GM18951 (cell line): ENCODE data around the gene FRAS1.
"Not testable (repeated sequence)": the region's sequence is repeated elsewhere in the genome, so short reads cannot be mapped to it uniquely, and the experiment has no call there.

Experiments
- POLR2A ChIP-seq: IDR thresholded peaks from 4 replicates; pipeline ENCODE4 v1.6.1; 2011; ENCODE audit warnings: mild to moderate bottlenecking; ENCODE audit not compliant: insufficient read length, insufficient read depth; ENCODE audit errors: extremely low read depth
- in situ Hi-C: fragments of 300-500 bp; cut with MboI; formaldehyde crosslinking; loops from one replicate; pipeline ENCODE4 v1.12.0; 2022; ENCODE audit warnings: low sequenced_read_pairs, mixed read lengths, inconsistent platforms; ENCODE audit not compliant: unreplicated experiment

Gene FRAS1

DNA sequence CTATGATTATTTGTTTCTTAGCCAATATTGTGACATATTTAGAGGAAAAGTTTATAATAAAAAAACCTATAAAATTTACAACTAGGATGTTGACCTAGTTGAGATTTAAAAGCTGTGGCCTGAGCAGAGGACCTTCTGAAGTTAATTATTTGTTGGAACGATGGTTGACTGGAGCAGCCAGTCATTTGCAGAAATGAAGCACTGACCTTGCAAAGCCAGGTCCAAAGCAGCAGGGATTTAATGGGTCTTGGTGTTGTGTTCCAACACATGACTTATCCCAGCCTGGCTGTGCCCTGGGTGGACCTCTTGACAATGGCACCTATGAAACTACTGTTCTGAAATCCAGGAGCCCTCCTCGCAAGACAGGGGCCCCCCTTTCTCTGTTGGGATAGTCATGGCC lies 235.2 kb downstream of the FRAS1 start:
- in situ Hi-C loops, result no loop called here
- TF ChIP-seq POLR2A, result no peak

DNA sequence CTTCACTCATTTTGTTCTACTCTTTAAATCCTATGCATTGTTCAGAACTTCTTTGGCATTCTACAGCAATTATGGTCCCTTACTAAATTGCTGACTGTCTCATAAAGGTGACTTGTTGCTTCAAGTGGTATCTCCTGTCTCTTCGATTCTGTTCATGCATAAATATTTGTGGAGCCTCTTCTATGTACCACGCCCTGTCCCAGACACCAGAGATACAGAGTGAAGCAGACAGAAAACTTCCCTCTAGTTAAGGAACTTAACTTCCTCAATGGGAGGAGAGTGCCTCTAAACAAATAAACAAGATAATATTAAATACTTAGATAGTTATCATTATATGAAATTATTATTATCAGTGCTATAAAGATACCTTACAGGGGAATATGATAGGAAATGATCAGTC lies 235.7 kb downstream of the FRAS1 start:
- in situ Hi-C loops, result no loop called here
- TF ChIP-seq POLR2A, result no peak

DNA sequence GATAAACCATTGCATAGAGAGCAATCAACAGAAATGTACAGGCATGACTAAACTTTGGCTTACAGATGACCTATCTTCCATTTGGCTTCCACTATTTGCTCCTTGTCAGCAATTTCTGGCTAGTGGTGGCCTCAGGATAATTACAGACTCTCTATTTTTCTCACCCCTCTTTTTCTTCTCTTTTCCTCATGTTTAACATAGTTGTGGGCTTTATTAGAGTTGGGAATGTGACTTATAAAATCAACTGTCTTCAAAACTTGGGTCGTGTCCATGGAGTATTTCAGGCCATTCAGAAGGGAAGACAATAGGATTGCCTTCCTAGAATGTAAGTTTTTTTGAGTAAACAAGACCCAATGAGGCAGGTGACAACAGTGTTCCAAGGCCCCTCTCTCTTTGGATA lies 236.2 kb downstream of the FRAS1 start:
- no peak for TF ChIP-seq POLR2A
- in situ Hi-C loops, result no loop called here

GRCh38 chr4:78293821-78294301 lies 236.7 kb downstream of the FRAS1 start:
- in situ Hi-C loops, result no loop called here
- no peak for TF ChIP-seq POLR2A

DNA sequence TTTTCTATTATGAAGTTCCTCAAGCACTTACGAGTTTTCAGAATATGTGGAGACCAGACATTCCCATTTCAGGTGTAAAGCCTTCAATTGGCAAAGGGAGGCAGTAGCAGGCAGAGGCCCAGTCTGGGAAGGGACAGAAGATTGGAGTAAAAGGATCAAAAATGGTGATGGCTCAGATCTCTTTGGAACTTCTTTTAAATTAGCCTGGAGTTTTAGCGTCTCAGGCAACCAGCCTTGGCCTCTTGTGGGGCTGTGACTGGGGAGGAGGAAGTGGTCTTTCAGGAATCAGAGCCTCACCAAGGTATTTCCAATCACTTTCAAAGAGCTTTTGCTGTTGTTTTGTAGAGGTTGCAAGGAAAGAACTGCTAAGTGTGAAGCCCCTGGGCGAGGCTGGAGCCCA lies 239.1 kb downstream of the FRAS1 start:
- TF ChIP-seq POLR2A, result no peak

GRCh38 chr4:78297116-78297800 lies 240.1 kb downstream of the FRAS1 start:
- TF ChIP-seq POLR2A, result no peak
- in situ Hi-C loops, result no loop called here

More for the DNA sequence above, 239.1 kb downstream of the FRAS1 start:
- in situ Hi-C loops, result no loop called here

DNA sequence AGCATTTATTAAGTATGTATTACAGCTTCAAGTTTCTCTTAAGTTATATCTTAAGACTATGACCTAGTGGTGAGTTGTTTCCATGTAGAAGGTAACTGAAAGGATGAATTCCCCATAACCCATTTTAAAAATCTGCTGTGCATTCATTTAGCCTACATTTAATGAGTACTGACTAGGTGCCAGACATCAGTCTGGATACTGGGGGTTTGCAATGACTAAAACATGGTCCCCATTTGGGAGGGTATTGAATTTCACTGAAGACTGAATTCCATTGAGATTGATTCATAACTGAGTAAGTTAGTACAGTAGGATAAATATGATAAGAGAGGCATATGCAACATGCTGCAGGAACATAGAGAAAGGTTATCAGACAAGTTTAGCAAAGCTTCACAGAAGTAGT lies 241.5 kb downstream of the FRAS1 start:
- in situ Hi-C loops, result no loop called here
- TF ChIP-seq POLR2A, result no peak

- no peak for TF ChIP-seq POLR2A
- in situ Hi-C loops, result no loop called here
Observed at GRCh38 chr4:78299565-78299972, 242.4 kb downstream of the FRAS1 start.

GRCh38 chr4:78307263-78307662 lies 250.1 kb downstream of the FRAS1 start:
- in situ Hi-C loops, result not testable (repeated sequence)

DNA sequence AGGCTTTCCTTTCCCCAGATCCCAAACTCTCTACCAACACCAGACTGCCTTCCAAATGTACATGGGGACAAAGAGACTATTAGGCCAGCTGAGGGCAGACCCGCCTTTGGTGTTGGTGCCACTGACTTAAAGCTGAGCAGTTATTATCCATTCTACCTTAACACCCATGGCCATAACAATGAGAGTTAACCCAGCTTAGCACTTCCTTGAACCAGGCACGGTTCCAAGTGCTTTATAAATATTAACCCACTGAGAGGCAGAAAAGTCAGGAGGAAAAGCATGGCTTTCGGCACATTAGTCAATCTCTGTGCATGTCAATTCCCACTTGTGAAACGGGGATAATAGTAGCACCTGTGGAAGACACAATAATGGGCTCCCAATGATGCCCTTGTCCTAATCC lies 251.4 kb downstream of the FRAS1 start:
- in situ Hi-C loops, result no loop called here

DNA sequence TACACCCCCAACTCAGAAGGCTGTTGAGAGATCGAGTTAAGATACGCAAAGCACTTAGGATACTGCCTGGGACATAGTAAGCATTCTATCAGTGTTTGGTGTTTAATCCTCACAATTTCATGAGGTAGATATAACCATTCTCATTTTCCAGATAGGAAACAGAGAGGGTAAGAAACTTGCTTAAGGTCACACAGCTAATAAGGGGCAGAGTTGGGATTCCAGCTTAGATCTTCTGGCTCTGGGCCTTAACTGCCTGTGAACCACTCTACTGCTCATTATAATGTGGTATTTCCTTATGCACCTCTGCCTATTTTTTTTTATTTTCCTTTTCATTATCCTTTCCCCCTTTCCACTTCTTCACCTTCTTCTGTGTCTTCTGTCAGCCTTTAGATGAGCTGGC lies 252.2 kb downstream of the FRAS1 start:
- TF ChIP-seq POLR2A, result no peak
- in situ Hi-C loops, result no loop called here

More for the DNA sequence above, 251.4 kb downstream of the FRAS1 start:
- TF ChIP-seq POLR2A, result no peak

- no peak for TF ChIP-seq POLR2A
- in situ Hi-C loops, result no loop called here
Observed at GRCh38 chr4:78310007-78310739, 253.1 kb downstream of the FRAS1 start.

GRCh38 chr4:78310740-78311115 lies 253.6 kb downstream of the FRAS1 start:
- in situ Hi-C loops, result no loop called here
- TF ChIP-seq POLR2A, result no peak

GRCh38 chr4:78311306-78311705 lies 254.2 kb downstream of the FRAS1 start:
- in situ Hi-C loops, result no loop called here
- no peak for TF ChIP-seq POLR2A
